Naive thymus-derived CD4-positive, alpha-beta T cell (primary cell): ENCODE measurements around the gene IL11. TPM values are rescaled to one million over a fixed set of nuclear protein-coding genes. Genes with fewer than 3 reads are reported as not detected.
"Not testable (repeated sequence)": the region's sequence is repeated elsewhere in the genome, so short reads cannot be mapped to it uniquely, and the experiment has no call there.

Experiments
- ATAC-seq: fragments of 150-1000 bp; cut with Tn5 transposase; 2 replicates; pipeline ENCODE4 v1.10.0; 2021; ENCODE audit warnings: mild to moderate bottlenecking, moderate library complexity
- CTCF ChIA-PET: fragments of 350-600 bp; sonication (Branson Sonifier 250); formaldehyde crosslinking; loops from one replicate; lab custom pipeline; 2021; ENCODE audit warnings: antibody characterized with exemption; lab: Charles Lee
- POLR2A ChIA-PET: fragments of 350-600 bp; sonication (Branson Sonifier 250); formaldehyde crosslinking; loops from one replicate; lab custom pipeline; 2021; ENCODE audit warnings: antibody characterized with exemption, inconsistent platforms; lab: Charles Lee
- DNase-seq, 9 donors: peaks; one replicate each; pipeline versions ENCODE4 v3.0.0 to v3.0.0-alpha.2; 2020 to 2022; ENCODE audit warnings: mixed read lengths in 1 of 9
- H3K27ac ChIP-seq: one replicate; pipeline ENCODE4 v1.7.0; 2013; ENCODE audit warnings: mild to moderate bottlenecking, low read depth, low read length, moderate library complexity
- H3K27me3 ChIP-seq, 2 donors: one replicate each; pipeline ENCODE4 v1.7.0; 2013; ENCODE audit warnings: low read length in 2 of 2, mild to moderate bottlenecking in 2 of 2, moderate library complexity in 2 of 2; ENCODE audit not compliant: control insufficient read depth in 2 of 2, insufficient read depth in 2 of 2
- H3K36me3 ChIP-seq, 3 experiments: 1 replicate in 2 of 3; 2 replicates in 1 of 3; pipeline ENCODE4 v1.7.0; 2013; ENCODE audit warnings: low read length in 3 of 3, mild to moderate bottlenecking in 3 of 3, moderate library complexity in 1 of 3; ENCODE audit not compliant: insufficient read depth in 3 of 3, control insufficient read depth in 2 of 3
- H3K4me1 ChIP-seq, 2 donors: one replicate each; pipeline ENCODE4 v1.7.0; 2013; ENCODE audit warnings: low read length in 2 of 2, mild to moderate bottlenecking in 2 of 2, moderate library complexity in 1 of 2; ENCODE audit not compliant: control insufficient read depth in 2 of 2, insufficient read depth in 2 of 2
- H3K4me3 ChIP-seq: 2 replicates; pipeline ENCODE4 v1.7.0; 2013; ENCODE audit warnings: mild to moderate bottlenecking, low read length
- H3K9me3 ChIP-seq, 3 experiments: 1 replicate in 2 of 3; 2 replicates in 1 of 3; pipeline ENCODE4 v1.7.0; 2013; ENCODE audit warnings: low read length in 3 of 3; ENCODE audit not compliant: control insufficient read depth in 2 of 3
- H3K27ac Mint-ChIP-seq, 9 donors: one replicate each; pipeline ENCODE4 v1.8.0; 2020 to 2022; ENCODE audit warnings: mixed read lengths in 9 of 9, mild to moderate bottlenecking in 8 of 9, moderate library complexity in 5 of 9, inconsistent platforms in 2 of 9
- H3K27me3 Mint-ChIP-seq, 5 donors: one replicate each; pipeline ENCODE4 v1.8.0; 2021 to 2022; ENCODE audit warnings: mixed read lengths in 5 of 5, mild to moderate bottlenecking in 1 of 5
- H3K36me3 Mint-ChIP-seq, 5 donors: one replicate each; pipeline ENCODE4 v1.8.0; 2020 to 2022; ENCODE audit warnings: mixed read lengths in 5 of 5, mild to moderate bottlenecking in 3 of 5, inconsistent platforms in 1 of 5
- H3K4me1 Mint-ChIP-seq, 7 donors: one replicate each; pipeline ENCODE4 v1.8.0; 2020 to 2022; ENCODE audit warnings: mixed read lengths in 7 of 7, mild to moderate bottlenecking in 3 of 7, inconsistent platforms in 1 of 7
- H3K4me3 Mint-ChIP-seq, 10 donors: one replicate each; pipeline ENCODE4 v1.8.0; 2020 to 2022; ENCODE audit warnings: mild to moderate bottlenecking in 10 of 10, mixed read lengths in 10 of 10, moderate library complexity in 6 of 10, inconsistent platforms in 2 of 10
- H3K9me3 Mint-ChIP-seq, 11 donors: one replicate each; pipeline ENCODE4 v1.8.0; 2020 to 2022; ENCODE audit warnings: mixed read lengths in 11 of 11, mild to moderate bottlenecking in 4 of 11, inconsistent platforms in 1 of 11, moderate library complexity in 1 of 11
- intact Hi-C, 2 donors: fragments of 100-400 bp; cut with micrococcal nuclease; formaldehyde crosslinking; loops; one replicate each; pipeline ENCODE4 v1.15.1; 2023
- polyA plus RNA-seq, 2 donors: library from polyadenylated mRNA; unstranded; fragments of 300-500 nt; fragmentation: Illumina TruSeq; gene quantifications; one replicate each; pipeline ENCODE4 v1.2.3, GENCODE V29; 2021
- total RNA-seq, 6 experiments: library from RNA in 5 of 6; stranded (reverse) in 5 of 6; gene quantifications; 1 replicate in 5 of 6; 2 replicates in 1 of 6; pipeline ENCODE4 v1.2.3 and lab custom pipeline; 2021 to 2026

IL11 gene
- total and polyA plus RNA-seq, 7 experiments from 2014 or later = 0.58 to 0.69 TPM; not detected in 5

DNA sequence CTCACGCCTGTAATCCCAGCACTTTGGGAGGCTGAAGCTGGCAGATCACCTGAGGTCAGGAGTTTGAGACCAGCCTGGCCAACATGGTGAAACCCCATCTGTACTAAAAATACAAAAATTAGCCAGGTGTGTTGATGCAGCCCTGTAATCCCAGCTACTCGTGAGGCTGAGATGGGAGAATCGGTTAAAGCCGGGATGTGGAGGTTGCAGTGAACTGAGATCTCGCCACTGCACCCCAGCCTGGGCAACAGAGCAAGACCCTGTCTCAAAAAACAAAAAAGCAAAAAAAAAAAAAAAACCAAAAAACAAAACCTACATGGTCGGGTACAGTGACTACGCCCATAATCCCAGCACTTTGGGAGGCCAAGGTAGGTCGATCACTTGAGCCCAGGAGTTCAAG is 38.9 kb upstream of the IL11 start:
- peaks cover 17 to 24% of the 10 kb centered on the region in 2 donors for H3K4me1 ChIP-seq
- Mint-ChIP-seq H3K36me3 (peaks cover 0 to 36% (median 7%) of the 10 kb centered on the region in 5 donors), H3K4me1 (peaks cover 21 to 36% (median 26%) of the 10 kb centered on the region in 7 donors), H3K27me3 (peaks cover 0 to 12% (median 0%) of the 10 kb centered on the region in 5 donors), H3K9me3 (peaks cover 0 to 14% (median 4%) of the 10 kb centered on the region in 11 donors), H3K4me3 (peak overlapping the region in 9 of 10 donors; percentile 14 to 95 (median 86)), H3K27ac (peak overlapping the region in 7 of 9 donors; percentile 59 to 100 (median 98))
- POLR2A ChIA-PET = interaction anchor here (0.8 to 3.5 kb wide), 10 partner anchors 10 to 1294 kb away, joined by 3 to 23 read pairs (median 7); partner anchors contain the start of genes HSPBP1, KMT5C, TFPT and TMEM238
- H3K4me3 ChIP-seq, H3K27ac ChIP-seq, H3K27me3 ChIP-seq, ATAC-seq, CTCF ChIA-PET, DNase-seq, H3K9me3 ChIP-seq: not testable (repeated sequence)
- intact Hi-C loops = loop anchor here (2.0 to 5.0 kb wide), 7 partner anchors 52 to 732 kb away; partner anchors contain the start of genes ISOC2 (in 1 of the 2), RDH13 (in 1 of the 2), ZNF444 (in 1 of the 2) and ZNF784 (in 1 of the 2)
- peaks cover 0 to 14% (median 0%) of the 10 kb centered on the region in 3 experiments for H3K36me3 ChIP-seq

DNA sequence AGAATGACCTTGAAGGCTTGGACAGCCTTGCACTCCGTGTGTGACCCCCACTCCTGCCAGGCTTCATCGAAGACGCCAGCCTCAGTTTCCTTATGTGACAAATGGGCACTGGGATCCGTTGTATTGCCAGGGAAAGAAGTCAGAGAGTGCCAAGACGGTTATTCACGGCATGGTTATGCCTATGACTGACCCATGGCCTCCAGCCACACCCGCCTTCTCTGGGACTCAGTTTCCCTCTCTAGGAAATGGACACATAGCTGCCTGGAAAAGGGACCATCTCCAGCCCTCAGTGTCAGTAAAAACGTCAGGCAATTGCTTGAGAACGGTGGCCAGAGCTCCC is 38.2 kb upstream of the IL11 start:
- H3K9me3 Mint-ChIP-seq = peaks cover 0 to 14% (median 4%) of the 10 kb centered on the region in 11 donors
- Histone ChIP-seq H3K4me1 (peaks cover 17 to 24% of the 10 kb centered on the region in 2 donors), H3K9me3 (peaks cover 0 to 9% (median 0%) of the 10 kb centered on the region in 3 experiments), H3K36me3 (peaks cover 0 to 19% (median 0%) of the 10 kb centered on the region in 3 experiments), H3K27ac (peak overlapping the region; percentile 96), H3K4me3 (peak overlapping the region; percentile 89), H3K27me3 (no peaks in the 10 kb centered on the region)
- peaks cover 21 to 36% (median 26%) of the 10 kb centered on the region in 7 donors for H3K4me1 Mint-ChIP-seq
- intact Hi-C loops = loop anchor here (1.0 to 5.0 kb wide), 17 partner anchors 23 to 732 kb away; partner anchors contain the start of genes HSPBP1 (in 2 of the 2), ISOC2 (in 2 of the 2), KMT5C (in 2 of the 2) and PPP6R1 (in 2 of the 2)
- peaks cover 0 to 41% (median 8%) of the 10 kb centered on the region in 5 donors for H3K36me3 Mint-ChIP-seq
- POLR2A ChIA-PET = interaction anchor here (0.8 to 3.5 kb wide), 10 partner anchors 11 to 1293 kb away, joined by 3 to 23 read pairs (median 7); partner anchors contain the start of genes HSPBP1, KMT5C, TFPT and TMEM238
- CTCF ChIA-PET = interaction anchor here (0.5 kb wide), 1 partner anchor 1437 kb away, joined by 3 read pairs; no protein-coding TSS in a partner anchor
- peak overlapping the region; percentile 86 to 97 (median 92) for H3K4me3 Mint-ChIP-seq
- ATAC-seq = no peak
- peak overlapping the region; percentile 93 to 100 (median 99) for H3K27ac Mint-ChIP-seq
- H3K27me3 Mint-ChIP-seq = peaks cover 0 to 12% (median 0%) of the 10 kb centered on the region in 5 donors
- no peak for DNase-seq

DNA sequence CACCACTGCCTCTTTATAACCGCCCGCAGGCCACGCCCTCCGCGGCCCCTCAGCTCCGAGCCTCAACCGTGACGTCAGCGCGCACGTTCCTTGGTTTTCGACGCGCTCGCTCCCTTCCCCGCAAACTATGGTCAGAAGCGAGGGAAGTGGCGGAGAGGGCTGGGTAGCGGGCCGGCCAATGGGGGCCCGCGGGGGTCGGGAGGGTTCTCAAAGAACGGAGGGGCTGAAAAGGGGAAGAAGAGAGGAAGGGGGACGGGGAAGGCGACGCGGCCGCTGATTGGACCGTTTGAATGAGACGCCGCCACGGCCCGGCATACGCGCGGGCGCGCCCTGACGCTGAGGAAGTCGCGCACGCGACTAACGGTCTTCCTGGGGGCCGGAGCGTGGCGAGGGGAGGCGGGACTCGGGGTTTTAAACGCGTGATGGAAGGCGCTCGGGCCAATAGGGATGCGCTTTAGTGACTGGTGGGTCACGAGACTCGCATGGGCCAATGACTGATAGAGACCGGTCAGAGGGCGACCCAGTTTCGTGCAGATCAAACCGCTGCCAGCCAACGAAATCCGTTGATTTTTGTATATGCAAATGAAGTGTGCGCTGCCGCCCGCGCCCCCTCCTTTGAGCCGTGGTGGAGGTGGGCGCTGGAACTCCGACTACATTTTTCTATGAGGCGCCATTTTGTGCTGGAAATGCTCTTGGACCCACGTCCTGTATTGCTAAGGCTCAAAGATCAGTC is 37.7 kb upstream of the IL11 start:
- ChIA-PET POLR2A (interaction anchor here (0.6 to 5.3 kb wide), 21 partner anchors 11 to 1293 kb away, joined by 3 to 82 read pairs (median 7); partner anchors contain the start of genes FIZ1, HSPBP1, ISOC2 and RPL28), CTCF (interaction anchor here (0.5 to 1.0 kb wide), 2 partner anchors 267 to 1436 kb away, joined by 3 read pairs; no protein-coding TSS in a partner anchor)
- peak overlapping the region; percentile 86 to 97 (median 92) for H3K4me3 Mint-ChIP-seq

DNA sequence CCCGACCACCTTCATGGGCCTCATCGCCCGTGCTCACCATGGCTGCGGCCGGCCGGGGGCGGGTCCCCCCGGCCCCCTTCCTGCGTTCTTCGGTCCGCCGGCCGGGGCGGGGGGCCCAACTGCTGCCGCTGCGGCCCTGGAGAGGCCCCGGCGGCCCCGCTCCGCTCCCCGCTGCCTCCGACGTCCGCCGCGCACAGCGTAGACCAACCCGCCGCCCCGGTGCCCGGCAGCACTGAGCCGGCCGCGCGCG is 37.2 kb upstream of the IL11 start, which contains the start of gene UBE2S:
Gene UBE2S (minus strand): TSS at position 239 of the 250 bp plus-strand sequence. CDS start 199 bp downstream, at position 40.
- Histone ChIP-seq H3K4me1 (peaks cover 17 to 24% of the 10 kb centered on the region in 2 donors), H3K4me3 (peak within 1 kb of the TSS; percentile 89), H3K36me3 (peaks cover 0 to 29% (median 0%) of the 10 kb centered on the region in 3 experiments), H3K27ac (peak within 1 kb of the TSS; percentile 96)
- ChIA-PET POLR2A (interaction anchor here (0.6 to 5.3 kb wide), 16 partner anchors 10 to 192 kb away, joined by 4 to 82 read pairs (median 6); partner anchors contain the start of genes FIZ1, HSPBP1, ISOC2 and RPL28), CTCF (interaction anchor here (1.0 kb wide), 1 partner anchor 267 kb away, joined by 3 read pairs; no protein-coding TSS in a partner anchor)
- ATAC-seq, H3K27me3 ChIP-seq, DNase-seq, H3K9me3 ChIP-seq: not testable (repeated sequence)
- H3K27ac Mint-ChIP-seq = peak within 1 kb of the TSS; percentile 93 to 100 (median 99)
- peaks cover 0 to 12% (median 0%) of the 10 kb centered on the region in 5 donors for H3K27me3 Mint-ChIP-seq
- H3K4me3 Mint-ChIP-seq = peak within 1 kb of the TSS; percentile 86 to 97 (median 92)
- peaks cover 0 to 14% (median 4%) of the 10 kb centered on the region in 11 donors for H3K9me3 Mint-ChIP-seq
- peaks cover 0 to 45% (median 13%) of the 10 kb centered on the region in 5 donors for H3K36me3 Mint-ChIP-seq
- intact Hi-C loops = loop anchor here (1.0 to 5.0 kb wide), 5 partner anchors 105 to 345 kb away; partner anchors contain the start of gene RDH13 (in 1 of the 2)
- H3K4me1 Mint-ChIP-seq = peaks cover 21 to 36% (median 26%) of the 10 kb centered on the region in 7 donors

More for the DNA sequence above, 37.7 kb upstream of the IL11 start:
- Mint-ChIP-seq H3K27ac (peak overlapping the region; percentile 93 to 100 (median 99)), H3K4me1 (peaks cover 21 to 36% (median 26%) of the 10 kb centered on the region in 7 donors), H3K27me3 (peaks cover 0 to 12% (median 0%) of the 10 kb centered on the region in 5 donors), H3K9me3 (peaks cover 0 to 14% (median 4%) of the 10 kb centered on the region in 11 donors), H3K36me3 (peaks cover 0 to 45% (median 12%) of the 10 kb centered on the region in 5 donors)
- DNase-seq (peak; percentile 94 to 99 (median 97)), ATAC-seq (peak; percentile 93)
- peak overlapping the region; percentile 96 for H3K27ac ChIP-seq
- H3K9me3 ChIP-seq = peaks cover 0 to 9% (median 0%) of the 10 kb centered on the region in 3 experiments
- peak overlapping the region; percentile 89 for H3K4me3 ChIP-seq
- H3K36me3 ChIP-seq = peaks cover 0 to 24% (median 0%) of the 10 kb centered on the region in 3 experiments
- no peaks in the 10 kb centered on the region for H3K27me3 ChIP-seq
- intact Hi-C loops = loop anchor here (1.0 to 5.0 kb wide), 18 partner anchors 23 to 733 kb away; partner anchors contain the start of genes HSPBP1 (in 2 of the 2), ISOC2 (in 2 of the 2), KMT5C (in 2 of the 2) and PPP6R1 (in 2 of the 2)
- H3K4me1 ChIP-seq = peaks cover 17 to 24% of the 10 kb centered on the region in 2 donors

DNA sequence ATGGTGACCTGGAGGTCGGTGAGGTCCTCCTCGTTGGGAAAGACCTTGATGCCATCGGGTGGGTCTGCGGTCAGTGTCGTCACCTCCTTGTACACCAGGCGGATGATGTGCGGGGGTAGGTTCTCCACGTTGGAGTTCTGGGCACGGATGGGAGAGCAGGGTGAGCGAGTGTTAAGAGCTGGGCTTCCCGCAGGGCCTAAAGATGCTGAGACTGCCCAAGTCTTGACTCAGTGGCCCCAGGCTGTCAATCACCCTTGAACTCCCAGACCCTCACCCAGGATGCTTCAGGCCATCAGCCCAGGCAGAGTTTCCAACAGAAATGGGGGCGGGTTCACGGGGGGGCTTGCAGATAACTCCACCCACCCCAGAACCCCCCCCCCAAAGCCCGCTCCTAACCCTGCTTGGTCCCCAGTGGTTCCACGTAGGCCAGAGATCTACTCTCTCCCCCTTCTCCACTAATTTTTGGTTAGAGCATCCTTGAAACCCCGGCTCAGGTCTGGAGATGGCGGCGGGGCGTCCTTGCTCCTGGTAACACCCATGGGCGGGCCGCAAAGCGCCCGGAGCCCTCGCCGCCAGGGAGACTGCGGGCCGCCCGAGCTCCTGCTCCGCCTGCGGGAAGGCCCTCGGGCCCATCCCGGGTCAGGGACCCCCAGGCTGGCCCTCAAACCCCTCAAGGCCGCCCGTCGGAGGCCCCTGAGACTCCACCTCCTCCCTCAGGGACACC is 36.7 kb upstream of the IL11 start:
- ChIA-PET POLR2A (interaction anchor here (0.6 to 5.3 kb wide), 15 partner anchors 10 to 192 kb away, joined by 4 to 82 read pairs (median 7); partner anchors contain the start of genes FIZ1, HSPBP1, ISOC2 and RPL28), CTCF (interaction anchor here (1.0 kb wide), 1 partner anchor 266 kb away, joined by 3 read pairs; no protein-coding TSS in a partner anchor)
- Histone ChIP-seq H3K9me3 (peaks cover 0 to 9% (median 0%) of the 10 kb centered on the region in 3 experiments), H3K4me3 (peak overlapping the region; percentile 89), H3K27ac (peak overlapping the region; percentile 96), H3K4me1 (peaks cover 17 to 24% of the 10 kb centered on the region in 2 donors), H3K36me3 (peaks cover 0 to 34% (median 2%) of the 10 kb centered on the region in 3 experiments), H3K27me3 (no peaks in the 10 kb centered on the region)
- Mint-ChIP-seq H3K9me3 (peaks cover 0 to 14% (median 4%) of the 10 kb centered on the region in 11 donors), H3K4me3 (peak overlapping the region; percentile 82 to 97 (median 89)), H3K4me1 (peaks cover 21 to 36% (median 29%) of the 10 kb centered on the region in 7 donors), H3K36me3 (peaks cover 0 to 46% (median 15%) of the 10 kb centered on the region in 5 donors), H3K27me3 (peaks cover 0 to 12% (median 0%) of the 10 kb centered on the region in 5 donors), H3K27ac (peak overlapping the region; percentile 75 to 100 (median 89))
- DNase-seq (peak in 2 of 9 donors; percentile 23 to 39), ATAC-seq (no peak)
- intact Hi-C loops = loop anchor here (1.0 to 5.0 kb wide), 5 partner anchors 105 to 345 kb away; partner anchors contain the start of gene RDH13 (in 1 of the 2)
